Liver (tissue), 3 donors: ENCODE measurements around the gene NKAIN2.

Experiments
- TAF1 ChIP-seq: conservative IDR thresholded peaks from 2 replicates; pipeline ENCODE4 v1.6.1; 2016; ENCODE audit warnings: antibody characterized with exemption, mild to moderate bottlenecking
- YY1 ChIP-seq: IDR thresholded peaks from 2 replicates; pipeline ENCODE4 v1.6.1; 2016; ENCODE audit warnings: antibody characterized with exemption, mild to moderate bottlenecking
- TF ChIP-seq, protein P1 (sequence below): fragments of 150-350 bp; IDR thresholded peaks from 2 replicates; pipeline ENCODE4 v1.5.1; 2017; ENCODE audit warnings: improper control_type of control experiment, low read depth, low read length; ENCODE audit not compliant: missing input control
- donor health status: healthy.
- donor health status: healthy.

DNA sequence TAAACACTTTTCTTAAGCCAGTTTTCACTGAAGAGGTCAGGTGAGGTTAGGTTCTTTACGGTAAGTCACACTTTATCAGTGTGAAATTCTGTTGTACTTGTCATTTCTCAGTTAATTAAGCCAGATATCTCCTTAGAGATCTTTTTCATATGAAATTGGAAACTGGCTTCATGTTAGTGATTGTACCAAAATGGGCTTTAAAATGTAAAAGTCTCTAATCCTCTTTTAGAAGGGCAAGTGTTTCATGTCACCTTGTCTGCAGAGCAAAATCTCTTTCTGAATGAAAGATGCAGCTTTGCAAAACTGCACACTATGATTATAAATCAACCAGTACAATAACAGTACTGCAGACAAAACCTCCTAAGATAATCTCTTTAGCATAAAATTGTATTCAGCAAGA, 949.3 kb downstream of the NKAIN2 start:
- TF ChIP-seq, protein P1, sequence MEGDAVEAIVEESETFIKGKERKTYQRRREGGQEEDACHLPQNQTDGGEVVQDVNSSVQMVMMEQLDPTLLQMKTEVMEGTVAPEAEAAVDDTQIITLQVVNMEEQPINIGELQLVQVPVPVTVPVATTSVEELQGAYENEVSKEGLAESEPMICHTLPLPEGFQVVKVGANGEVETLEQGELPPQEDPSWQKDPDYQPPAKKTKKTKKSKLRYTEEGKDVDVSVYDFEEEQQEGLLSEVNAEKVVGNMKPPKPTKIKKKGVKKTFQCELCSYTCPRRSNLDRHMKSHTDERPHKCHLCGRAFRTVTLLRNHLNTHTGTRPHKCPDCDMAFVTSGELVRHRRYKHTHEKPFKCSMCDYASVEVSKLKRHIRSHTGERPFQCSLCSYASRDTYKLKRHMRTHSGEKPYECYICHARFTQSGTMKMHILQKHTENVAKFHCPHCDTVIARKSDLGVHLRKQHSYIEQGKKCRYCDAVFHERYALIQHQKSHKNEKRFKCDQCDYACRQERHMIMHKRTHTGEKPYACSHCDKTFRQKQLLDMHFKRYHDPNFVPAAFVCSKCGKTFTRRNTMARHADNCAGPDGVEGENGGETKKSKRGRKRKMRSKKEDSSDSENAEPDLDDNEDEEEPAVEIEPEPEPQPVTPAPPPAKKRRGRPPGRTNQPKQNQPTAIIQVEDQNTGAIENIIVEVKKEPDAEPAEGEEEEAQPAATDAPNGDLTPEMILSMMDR, result no peak
- TF ChIP-seq YY1 (no peak), TAF1 (no peak)
